Skeletal muscle tissue (tissue), 5 donors: ENCODE results near the gene KPNA4. TPM values are rescaled to one million over a fixed set of nuclear protein-coding genes. Genes with fewer than 3 reads are reported as not detected.

Experiments used
- H3K27ac ChIP-seq: one replicate; pipeline ENCODE4 v1.7.0; 2013; ENCODE audit warnings: mild to moderate bottlenecking, low read depth, low read length, inconsistent platforms
- H3K27me3 ChIP-seq, 3 donors: one replicate each; pipeline ENCODE4 v1.7.0; 2013; ENCODE audit warnings: low read length in 3 of 3; ENCODE audit not compliant: control insufficient read depth in 3 of 3, insufficient read depth in 3 of 3
- H3K36me3 ChIP-seq, 3 donors: one replicate each; pipeline ENCODE4 v1.7.0; 2013; ENCODE audit warnings: low read length in 3 of 3; ENCODE audit not compliant: control insufficient read depth in 3 of 3, insufficient read depth in 3 of 3
- H3K4me1 ChIP-seq, 3 donors: one replicate each; pipeline ENCODE4 v1.7.0; 2013; ENCODE audit warnings: low read length in 3 of 3, mild to moderate bottlenecking in 3 of 3; ENCODE audit not compliant: control insufficient read depth in 3 of 3, insufficient read depth in 3 of 3
- H3K4me3 ChIP-seq, 3 donors: one replicate each; pipeline ENCODE4 v1.7.0; 2013; ENCODE audit warnings: low read length in 3 of 3
- H3K9ac ChIP-seq, 3 donors: one replicate each; pipeline ENCODE4 v1.7.0; 2013; ENCODE audit warnings: low read length in 3 of 3, mild to moderate bottlenecking in 3 of 3, moderate library complexity in 2 of 3, low read depth in 1 of 3
- H3K9me3 ChIP-seq, 3 donors: one replicate each; pipeline ENCODE4 v1.7.0; 2013; ENCODE audit warnings: low read length in 3 of 3; ENCODE audit not compliant: control insufficient read depth in 3 of 3
- small RNA-seq: library from RNA; depleted of rRNA; stranded (forward); fragments of <200 nt; gene quantifications from one replicate; pipeline ENCODE3, GENCODE V24; 2014
- total RNA-seq: library from RNA; depleted of rRNA; stranded (reverse); fragments of >200 nt; gene quantifications from one replicate; pipeline ENCODE4 v1.2.3, GENCODE V29; 2014
- donor health status: Osteomylitis.

Gene KPNA4
- total RNA-seq, 1 donor from 2014 or later, result 25.6 TPM

GRCh38 chr3:160449636-160450598, 115.5 kb downstream of the KPNA4 start, which contains the start of gene TRIM59:
Gene TRIM59, minus strand, starts transcription at chr3:160449786. Its CDS starts 10,603 bp downstream, at chr3:160439183.
- Histone ChIP-seq H3K4me3 (peak within 1 kb of the TSS; percentile 67 to 74 (median 69)), H3K4me1 (peaks cover 9 to 12% (median 10%) of the 10 kb centered on the region in 3 donors), H3K27ac (no peak within 1 kb of the TSS), H3K9me3 (peaks cover 0 to 3% (median 0%) of the 10 kb centered on the region in 3 donors), H3K36me3 (no peaks in the 10 kb centered on the region), H3K9ac (peak within 1 kb of the TSS in 1 of 3 donors; percentile 8), H3K27me3 (peaks cover 15 to 20% (median 20%) of the 10 kb centered on the region in 3 donors)

- peaks cover 15 to 20% (median 20%) of the 10 kb centered on the region in 3 donors for H3K27me3 ChIP-seq
- H3K4me1 ChIP-seq, result peaks cover 9 to 12% (median 10%) of the 10 kb centered on the region in 3 donors
- H3K27ac ChIP-seq, result no peak overlapping the region
- peak overlapping the region; percentile 67 to 74 (median 69) for H3K4me3 ChIP-seq
- H3K36me3 ChIP-seq, result no peaks in the 10 kb centered on the region
- H3K9me3 ChIP-seq, result peaks cover 0 to 3% (median 0%) of the 10 kb centered on the region in 3 donors
- H3K9ac ChIP-seq, result no peak overlapping the region
Measured at GRCh38 chr3:160448845-160449635, 116.3 kb downstream of the KPNA4 start.

- H3K36me3 ChIP-seq, result no peaks in the 10 kb centered on the region
- H3K4me1 ChIP-seq, result peaks cover 9 to 12% (median 10%) of the 10 kb centered on the region in 3 donors
- H3K4me3 ChIP-seq, result no peak overlapping the region
- H3K27ac ChIP-seq, result no peak overlapping the region
- H3K27me3 ChIP-seq, result peaks cover 15 to 20% (median 20%) of the 10 kb centered on the region in 3 donors
- H3K9me3 ChIP-seq, result peaks cover 0 to 3% (median 0%) of the 10 kb centered on the region in 3 donors
- no peak overlapping the region for H3K9ac ChIP-seq
Measured at GRCh38 chr3:160447544-160447943, 117.8 kb downstream of the KPNA4 start.

GRCh38 chr3:160446522-160447056, 118.8 kb downstream of the KPNA4 start:
- Histone ChIP-seq H3K36me3 (no peaks in the 10 kb centered on the region), H3K9me3 (peaks cover 0 to 3% (median 0%) of the 10 kb centered on the region in 3 donors), H3K27me3 (peaks cover 15 to 20% (median 20%) of the 10 kb centered on the region in 3 donors)

GRCh38 chr3:160445854-160446253, 119.5 kb downstream of the KPNA4 start:
- H3K4me3 ChIP-seq, result no peak overlapping the region
- H3K4me1 ChIP-seq, result peaks cover 8 to 12% (median 9%) of the 10 kb centered on the region in 3 donors
- H3K36me3 ChIP-seq, result no peaks in the 10 kb centered on the region
- peaks cover 0 to 3% (median 0%) of the 10 kb centered on the region in 3 donors for H3K9me3 ChIP-seq
- H3K9ac ChIP-seq, result no peak overlapping the region
- no peak overlapping the region for H3K27ac ChIP-seq
- H3K27me3 ChIP-seq, result peaks cover 15 to 20% (median 20%) of the 10 kb centered on the region in 3 donors

More at GRCh38 chr3:160446522-160447056, 118.8 kb downstream of the KPNA4 start:
- Histone ChIP-seq H3K27ac (no peak overlapping the region), H3K4me3 (no peak overlapping the region), H3K4me1 (peaks cover 9 to 12% (median 10%) of the 10 kb centered on the region in 3 donors), H3K9ac (no peak overlapping the region)

Small RNAs within 50 kb of the gene (small RNA-seq; reads per million reads assigned to genes)
- not detected for gene RNU7-136P

Other genes with a start within 250 kb of the KPNA4 start
- gene IFT80, start 166.3 kb downstream of the KPNA4 start, total RNA-seq, result 19.8 TPM
- 36.5 TPM for gene SMC4, start 165.9 kb downstream of the KPNA4 start, total RNA-seq
- gene TRIM59, start 115.8 kb downstream of the KPNA4 start, total RNA-seq, result 6.3 TPM
- gene ARL14, start 111.6 kb upstream of the KPNA4 start, total RNA-seq, result not detected
- 14.1 TPM for gene PPM1L, start 190.7 kb upstream of the KPNA4 start, total RNA-seq